ENCODE results near the gene IRGQ.
"Not testable (repeated sequence)": the region's sequence is repeated elsewhere in the genome, so short reads cannot be mapped to it uniquely, and the experiment has no call there.

The IRGQ gene

DNA sequence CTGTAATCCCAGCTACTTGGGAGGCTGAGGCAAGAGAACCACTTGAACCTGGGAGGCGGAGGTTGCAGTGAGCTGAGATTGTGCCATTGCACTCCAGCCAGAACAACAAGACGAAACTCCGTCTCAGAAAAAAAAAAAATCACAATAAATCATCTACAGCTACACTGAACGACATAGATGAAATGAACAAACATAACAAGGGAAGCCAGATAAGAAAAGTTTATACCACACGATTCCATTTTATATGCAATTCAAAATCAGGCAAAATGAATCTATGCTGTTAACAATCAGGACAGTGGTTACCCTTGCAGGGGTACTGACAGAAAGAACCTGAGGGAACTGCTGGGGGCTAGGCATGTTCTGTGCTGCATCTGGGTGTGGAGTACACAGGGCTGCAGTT lies 26.3 kb downstream of the IRGQ start:
- no peak for DNase-seq

DNA sequence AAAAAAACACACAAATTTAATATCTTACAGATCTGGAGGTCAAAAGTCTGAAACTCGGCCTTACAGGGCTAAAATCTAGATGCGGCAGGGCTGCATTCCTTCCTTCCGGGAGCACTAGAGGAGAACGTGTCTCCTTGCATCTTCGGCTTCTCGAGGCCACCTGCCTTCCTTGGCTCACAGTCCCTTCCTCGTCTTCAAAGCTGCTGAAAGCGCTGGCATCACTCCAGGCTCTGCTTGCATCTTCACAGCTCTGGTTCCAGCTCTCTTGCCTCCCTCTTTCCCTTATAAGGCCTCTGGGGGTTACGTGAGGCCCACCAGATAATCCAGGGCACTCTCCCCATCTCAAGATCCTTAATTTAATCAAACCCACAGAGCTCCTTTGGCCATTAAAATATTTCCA lies 31.1 kb downstream of the IRGQ start:
- no peak for DNase-seq

DNA sequence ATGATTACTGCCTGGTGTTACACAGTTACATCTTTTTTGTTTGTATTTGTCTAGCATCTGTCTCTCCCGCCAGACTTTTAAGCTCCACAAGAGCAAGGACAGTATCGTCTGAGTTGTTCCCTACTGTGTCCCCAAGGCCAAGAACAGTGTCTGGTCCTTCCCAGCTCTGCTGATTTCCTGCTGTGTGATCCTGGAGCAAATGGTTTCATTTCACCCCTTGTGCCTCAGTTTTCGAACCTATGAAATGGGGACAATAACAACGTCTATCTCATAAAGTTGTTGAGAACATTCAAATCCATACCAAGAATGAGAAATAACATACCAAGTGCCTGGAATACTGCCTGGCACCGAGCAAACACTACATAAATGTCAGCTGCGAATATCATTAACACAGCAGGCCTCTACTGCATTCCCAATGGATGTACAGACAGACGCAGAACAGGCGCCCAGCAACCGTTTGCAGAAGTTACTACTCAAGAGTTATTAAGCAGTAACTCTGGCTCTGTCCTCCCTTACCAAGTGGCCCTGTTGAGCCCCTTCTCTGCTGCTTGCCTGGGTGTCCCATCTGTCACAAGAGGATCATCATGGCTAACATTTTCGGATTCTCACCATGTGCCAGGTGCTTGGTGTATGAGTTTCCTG lies 32.0 kb downstream of the IRGQ start:
- no peak for DNase-seq

- DNase-seq: peak; percentile 57 to 70
Measured at GRCh38 chr19:43562698-43563241, 33.2 kb downstream of the IRGQ start.

DNA sequence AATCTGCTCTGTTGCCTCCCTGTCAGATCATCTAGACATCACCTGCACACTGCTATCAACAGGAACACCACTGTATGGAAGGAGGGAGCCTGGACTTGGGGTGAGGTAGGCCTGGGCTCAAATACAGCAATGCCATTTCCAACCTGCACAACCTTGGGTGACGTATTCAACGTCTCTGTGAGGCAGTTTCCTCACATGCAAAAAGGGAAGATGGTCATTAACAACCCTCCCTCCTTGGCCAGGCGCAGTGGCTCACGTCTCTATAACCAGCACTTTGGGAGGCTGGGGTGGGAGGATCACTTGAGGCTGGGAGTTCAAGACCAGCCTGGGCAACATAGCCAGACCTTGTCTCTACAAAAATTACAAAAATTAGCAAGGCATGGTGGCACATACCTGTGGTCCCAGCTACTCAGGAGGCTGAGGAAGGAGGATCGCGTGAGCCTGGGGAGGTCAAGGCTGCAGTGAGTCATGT lies 33.7 kb downstream of the IRGQ start:
- DNase-seq: no peak

DNA sequence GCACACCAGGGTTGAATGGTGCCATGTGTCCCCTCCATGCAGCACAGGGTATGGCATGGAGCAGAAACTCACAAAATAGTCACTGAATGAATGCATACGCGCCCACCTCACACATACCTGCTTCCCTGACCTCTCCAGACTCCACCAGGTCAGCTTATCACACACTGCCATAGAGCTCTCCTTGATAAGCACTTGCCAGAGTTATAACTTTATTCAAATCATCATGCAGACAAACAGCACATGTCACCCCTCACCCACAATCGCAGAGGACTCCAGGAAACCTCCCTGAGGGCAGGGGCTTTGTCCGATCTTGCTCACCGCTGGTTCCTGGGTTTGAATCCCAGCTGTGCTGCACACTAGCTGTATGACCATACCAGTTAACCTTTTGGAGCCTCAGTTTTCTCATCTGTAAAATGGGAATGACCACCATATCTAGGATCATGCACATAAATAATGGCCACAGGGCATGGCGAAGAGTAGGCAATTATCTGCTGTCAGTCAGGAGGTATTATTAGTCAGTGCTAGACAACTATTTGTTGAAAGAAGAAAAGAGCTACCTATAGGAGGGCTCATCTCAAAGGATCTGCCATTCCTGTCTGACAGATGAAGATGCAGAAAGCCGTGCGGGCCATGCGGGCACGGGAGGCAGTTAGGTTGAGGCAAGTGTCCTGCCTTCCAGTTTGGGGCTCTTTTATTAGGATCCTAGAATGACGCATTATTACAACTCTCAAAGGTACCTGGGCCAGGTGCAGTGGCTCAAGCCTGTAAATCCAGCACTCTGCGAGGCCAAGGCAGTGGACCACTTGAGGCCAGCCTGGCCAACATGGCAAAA lies 34.6 kb downstream of the IRGQ start:
- DNase-seq: no peak

- peak in 1 of 2 experiments; percentile 19 for DNase-seq
Measured at GRCh38 chr19:43560687-43561086, 35.2 kb downstream of the IRGQ start.

DNA sequence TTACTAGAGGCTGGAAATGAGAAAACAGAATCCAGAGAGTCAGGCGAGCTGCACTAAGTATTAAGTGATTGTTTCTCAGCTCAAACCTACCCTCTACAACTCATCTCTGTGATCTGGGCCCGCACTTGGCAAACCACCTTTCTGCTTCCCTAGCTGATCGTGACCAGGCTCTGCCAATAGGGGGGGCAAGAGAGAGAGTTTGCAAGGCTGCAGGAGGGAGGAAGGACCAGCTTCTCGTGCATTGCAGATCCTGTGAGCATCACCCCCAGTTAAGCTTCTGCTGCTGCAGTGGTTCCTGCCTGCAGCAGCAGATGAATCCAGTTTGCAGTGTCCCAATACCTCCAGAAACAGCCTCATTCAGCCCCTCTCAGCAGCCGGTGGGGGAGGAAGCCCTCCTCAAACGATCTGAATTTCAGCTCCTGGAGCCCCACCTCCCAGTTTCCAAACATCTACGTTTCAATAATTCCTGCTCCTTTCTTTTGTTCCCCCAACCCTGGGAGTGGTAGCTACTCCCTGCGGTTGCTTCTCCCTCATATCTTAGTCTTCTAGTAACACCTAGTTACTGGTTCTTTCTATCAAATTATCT lies 40.7 kb downstream of the IRGQ start:
- DNase-seq: peak; percentile 85 to 89

DNA sequence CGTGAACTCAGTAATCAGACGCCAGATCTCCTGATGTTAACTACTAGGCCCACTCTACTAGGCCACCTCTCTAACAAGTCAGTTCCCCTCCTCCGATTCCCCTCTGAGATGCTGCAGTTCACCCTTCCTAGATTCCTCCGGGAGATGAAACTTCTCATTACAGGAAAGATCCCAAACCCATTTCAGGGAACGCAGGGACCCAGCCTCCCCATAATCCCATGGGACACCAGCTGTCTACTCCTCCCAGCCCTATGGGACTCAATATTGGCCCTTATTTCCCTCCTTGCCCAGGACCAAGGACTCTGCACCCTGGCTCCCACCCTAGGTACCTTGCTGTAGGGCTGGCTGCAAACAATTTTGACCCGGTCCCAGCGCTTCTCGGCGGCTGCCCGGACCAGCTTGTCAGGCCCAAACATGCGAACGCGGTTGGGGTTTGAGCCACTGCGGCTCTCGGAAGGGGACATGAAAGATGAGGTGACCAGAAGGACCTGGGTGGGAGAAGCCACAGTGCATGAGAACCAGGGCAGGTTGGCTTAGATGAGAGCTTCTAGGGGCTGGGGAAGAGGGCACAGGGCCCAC lies 41.5 kb downstream of the IRGQ start:
- DNase-seq: no peak

GRCh38 chr19:43553656-43554055 lies 42.3 kb downstream of the IRGQ start:
- no peak for DNase-seq

DNA sequence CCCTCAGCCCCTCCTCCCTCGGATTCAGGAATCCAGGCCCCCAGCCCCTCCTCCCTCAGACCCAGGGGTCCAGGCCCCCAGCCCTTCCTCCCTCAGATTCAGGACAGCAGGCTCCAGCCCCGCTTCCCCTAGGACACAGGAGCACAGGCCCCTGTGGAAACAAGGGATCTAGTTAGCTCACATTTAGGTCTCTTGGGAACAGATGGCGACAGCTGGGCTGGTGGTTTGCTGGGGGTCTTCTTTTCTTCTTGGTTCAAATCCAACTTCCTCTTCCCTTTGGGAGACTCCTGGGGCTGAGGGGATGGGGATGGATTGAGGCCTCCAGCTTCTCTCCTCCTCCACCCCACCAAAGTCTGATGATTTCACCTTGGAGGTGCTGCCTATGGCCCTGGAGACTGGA lies 43.3 kb downstream of the IRGQ start:
- no peak for DNase-seq

GRCh38 chr19:43552198-43552450 lies 43.8 kb downstream of the IRGQ start:
- no peak for DNase-seq

GRCh38 chr19:43551399-43552197 lies 44.3 kb downstream of the IRGQ start:
- DNase-seq: no peak

- DNase-seq: no peak
Measured at GRCh38 chr19:43548706-43549105, 47.2 kb downstream of the IRGQ start.

GRCh38 chr19:43547926-43548325 lies 48.0 kb downstream of the IRGQ start:
- not testable (repeated sequence) for DNase-seq

- DNase-seq: no peak
Measured at GRCh38 chr19:43546581-43546980, 49.4 kb downstream of the IRGQ start.

- DNase-seq: no peak
Measured at GRCh38 chr19:43545981-43546380, 50.0 kb downstream of the IRGQ start.

GRCh38 chr19:43545276-43545675 lies 50.7 kb downstream of the IRGQ start:
- DNase-seq: no peak

DNA sequence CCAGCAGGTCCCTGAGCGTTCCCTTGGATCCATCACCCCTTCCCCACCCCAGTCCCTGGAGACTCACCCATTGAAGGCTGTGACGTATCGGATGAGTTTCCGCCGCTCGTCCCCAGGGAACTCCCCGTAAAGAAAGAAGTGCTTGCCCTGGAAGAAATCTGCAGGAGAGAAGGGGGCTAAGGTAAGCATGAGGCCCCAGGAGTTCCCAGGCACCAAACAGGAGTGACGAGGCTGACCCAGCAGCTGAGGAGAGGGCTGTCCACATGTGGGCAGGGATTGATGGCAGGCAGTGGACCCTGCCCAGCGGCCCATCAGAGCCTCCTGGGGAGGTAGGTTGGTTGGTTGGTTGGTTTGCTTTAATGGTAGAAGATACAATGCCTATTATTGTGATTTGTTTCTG lies 51.9 kb downstream of the IRGQ start:
- DNase-seq: no peak

DNA sequence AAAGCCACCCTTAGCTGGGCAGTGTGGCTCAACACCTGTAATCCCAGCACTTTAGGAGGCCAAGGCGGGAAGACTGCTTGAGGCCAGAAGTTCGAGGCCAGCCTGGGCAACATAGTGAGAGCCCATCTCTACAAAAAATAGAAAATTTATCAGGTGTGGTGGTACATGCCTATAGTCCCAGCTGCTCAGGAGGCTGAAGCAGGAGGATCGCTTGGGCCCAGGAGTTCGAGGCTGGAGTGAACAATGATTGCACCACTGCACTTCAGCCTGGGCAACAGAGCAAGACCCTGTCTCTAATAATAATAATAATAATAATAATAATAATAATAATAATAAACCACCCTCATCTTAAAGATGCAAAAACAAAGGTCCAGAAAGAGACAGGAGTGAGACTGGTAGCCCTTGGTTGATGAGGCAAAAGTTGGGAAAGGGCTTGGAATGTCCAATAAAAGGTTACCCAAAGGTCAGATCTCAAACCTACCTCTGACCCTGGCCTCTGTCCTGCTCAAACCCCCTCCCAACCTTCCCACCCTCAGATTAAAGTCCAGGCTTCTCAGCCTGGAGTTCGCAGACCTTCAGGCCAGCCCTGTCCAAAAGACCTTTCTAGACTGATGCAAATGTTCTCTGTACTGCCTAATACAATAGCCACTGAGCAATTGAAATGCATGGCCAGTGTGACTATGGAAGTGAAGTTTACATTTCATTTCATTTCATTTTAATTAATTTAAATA lies 53.8 kb downstream of the IRGQ start:
- no peak for DNase-seq

DNA sequence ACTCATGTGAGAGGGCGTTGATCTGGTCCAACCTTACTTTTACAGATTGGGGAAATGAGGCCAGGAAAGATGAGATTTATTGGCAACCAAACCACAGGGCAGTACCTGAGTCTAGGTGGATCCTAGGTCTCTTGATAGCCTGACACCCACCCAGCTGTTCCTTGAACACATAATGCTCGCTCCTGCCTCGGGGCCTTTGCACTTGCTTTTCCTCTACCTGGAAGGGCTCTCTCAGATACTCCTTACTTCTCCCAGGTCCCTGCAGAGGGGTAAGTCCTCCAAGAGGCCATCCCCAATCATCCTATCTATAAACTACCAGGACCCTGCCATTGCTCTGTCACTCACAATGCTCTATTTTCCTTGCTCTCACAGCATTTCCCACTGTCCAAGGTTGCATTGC lies 55.6 kb downstream of the IRGQ start:
- no peak for DNase-seq

- no peak for DNase-seq
Measured at GRCh38 chr19:43538922-43539321, 57.0 kb downstream of the IRGQ start.
